ENCODE results near the gene CMBL.

CMBL gene

DNA sequence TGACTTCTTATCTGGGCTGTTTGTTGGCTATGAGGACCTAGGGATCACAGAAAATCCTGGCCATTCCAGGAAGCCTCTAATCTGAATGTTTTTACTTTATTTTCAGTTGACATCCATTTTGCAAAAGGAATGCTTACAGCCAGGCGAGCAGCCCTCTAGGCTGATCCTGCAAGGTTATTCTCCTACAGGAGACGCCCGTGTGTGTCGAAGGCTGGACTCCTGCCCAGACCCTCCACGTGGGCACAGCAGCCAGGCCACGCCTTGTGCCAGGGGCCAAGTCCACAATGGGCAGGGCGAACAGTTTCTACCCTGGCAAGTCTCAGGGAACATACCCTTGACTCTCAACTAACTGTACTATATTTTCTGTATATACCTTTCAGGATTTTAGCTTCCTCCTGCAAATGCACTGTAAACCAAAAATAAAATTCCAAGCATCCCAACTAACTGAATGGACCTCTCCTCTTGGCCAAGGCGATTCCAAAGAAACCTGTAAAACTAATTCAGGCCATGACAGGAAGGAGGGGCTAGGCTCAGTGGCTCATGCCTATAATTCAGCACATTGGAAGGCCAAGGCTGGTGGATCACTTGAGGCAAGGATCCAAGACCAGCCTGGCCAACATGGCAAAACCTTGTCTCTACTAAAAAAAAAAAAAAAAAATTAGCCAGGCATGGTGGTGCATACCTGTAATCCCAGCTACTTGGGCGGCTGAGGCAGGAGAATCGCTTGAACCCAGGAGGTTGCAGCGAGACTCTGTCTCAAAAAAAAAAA lies 5.7 kb downstream of the CMBL start:
- DNase-seq: no peak
- H3K4me2 ChIP-seq (ENCODE audit: low read length): no peak overlapping the region
- H4K8ac ChIP-seq (ENCODE audit: low read depth, low read length): no peak overlapping the region
- no peaks in the 10 kb centered on the region for H3K79me2 ChIP-seq (ENCODE audit: control insufficient read depth, insufficient read depth, low read length)
- WGBS (ENCODE audit: extremely low coverage, insufficient coverage, low lambda C conversion rate): no CpG with 5 or more reads among the region's 11 CpGs
- no peak overlapping the region for H3K4ac ChIP-seq (ENCODE audit: low read depth, low read length)
- no peak overlapping the region for H3K27ac ChIP-seq (ENCODE audit: low read depth, low read length)
- H3K56ac ChIP-seq (ENCODE audit: low read length): no peak overlapping the region
- no peak overlapping the region for H2BK15ac ChIP-seq (replicated peaks; ENCODE audit: low read depth)
- no peak overlapping the region for H3K4me3 ChIP-seq (ENCODE audit: low read length)
- no peak overlapping the region for H3K18ac ChIP-seq (ENCODE audit: low read length)
- H3K79me1 ChIP-seq (ENCODE audit: low read length): no peaks in the 10 kb centered on the region
- no peak overlapping the region for H3K9ac ChIP-seq (ENCODE audit: low read length)
- H3K4me1 ChIP-seq (ENCODE audit: control insufficient read depth, low read depth, low read length): peaks cover 2% of the 10 kb centered on the region
- no peak overlapping the region for H4K5ac ChIP-seq (ENCODE audit: low read length)
- no peak overlapping the region for H2AK5ac ChIP-seq (ENCODE audit: low read length)
- no peaks in the 10 kb centered on the region for H3K36me3 ChIP-seq (ENCODE audit: control insufficient read depth, insufficient read depth, low read length)
- no peak overlapping the region for H2BK5ac ChIP-seq (ENCODE audit: low read length)
- no peak overlapping the region for H3K23ac ChIP-seq (ENCODE audit: low read length)
- no peaks in the 10 kb centered on the region for H3K27me3 ChIP-seq (ENCODE audit: insufficient read depth, low read length, poor library complexity)
- no peak overlapping the region for H2BK120ac ChIP-seq (ENCODE audit: low read depth, low read length)

DNA sequence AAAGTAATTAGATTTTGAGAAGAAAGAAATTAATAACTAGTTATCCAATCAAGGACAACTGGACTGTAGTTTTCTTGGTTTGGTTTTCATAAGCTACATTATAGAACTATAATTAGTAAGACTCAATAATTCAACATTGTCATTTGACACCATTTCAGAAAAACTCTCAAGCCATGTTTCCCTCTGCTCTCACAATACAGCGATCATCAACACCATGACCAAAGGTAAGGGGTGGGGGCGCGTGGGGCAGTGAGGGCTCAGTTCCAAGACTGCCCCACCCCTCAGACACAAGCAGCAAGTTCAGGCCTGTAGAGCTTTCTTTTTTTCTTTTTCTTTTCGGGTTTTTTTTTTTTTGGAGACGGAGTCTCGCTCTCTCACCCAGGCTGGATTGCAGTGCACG lies 6.4 kb downstream of the CMBL start:
- Histone ChIP-seq H3K4me1 (ENCODE audit: control insufficient read depth, low read depth, low read length) (no peaks in the 10 kb centered on the region), H4K8ac (ENCODE audit: low read depth, low read length) (no peak overlapping the region), H3K79me2 (ENCODE audit: control insufficient read depth, insufficient read depth, low read length) (no peaks in the 10 kb centered on the region), H3K4me2 (ENCODE audit: low read length) (no peak overlapping the region), H2BK120ac (ENCODE audit: low read depth, low read length) (no peak overlapping the region), H3K23ac (ENCODE audit: low read length) (no peak overlapping the region), H3K4ac (ENCODE audit: low read depth, low read length) (no peak overlapping the region), H2BK5ac (ENCODE audit: low read length) (no peak overlapping the region), H3K56ac (ENCODE audit: low read length) (no peak overlapping the region), H3K4me3 (ENCODE audit: low read length) (no peak overlapping the region), H3K9ac (ENCODE audit: low read length) (no peak overlapping the region), H2AK5ac (ENCODE audit: low read length) (no peak overlapping the region), H3K27me3 (ENCODE audit: insufficient read depth, low read length, poor library complexity) (no peaks in the 10 kb centered on the region), H3K27ac (ENCODE audit: low read depth, low read length) (no peak overlapping the region), H3K79me1 (ENCODE audit: low read length) (no peaks in the 10 kb centered on the region), H2BK15ac (replicated peaks; ENCODE audit: low read depth) (no peak overlapping the region), H4K5ac (ENCODE audit: low read length) (no peak overlapping the region), H3K18ac (ENCODE audit: low read length) (no peak overlapping the region), H3K36me3 (ENCODE audit: control insufficient read depth, insufficient read depth, low read length) (no peaks in the 10 kb centered on the region)
- DNase-seq: no peak
- no CpG with 5 or more reads among the region's 7 CpGs for WGBS (ENCODE audit: extremely low coverage, insufficient coverage, low lambda C conversion rate)

DNA sequence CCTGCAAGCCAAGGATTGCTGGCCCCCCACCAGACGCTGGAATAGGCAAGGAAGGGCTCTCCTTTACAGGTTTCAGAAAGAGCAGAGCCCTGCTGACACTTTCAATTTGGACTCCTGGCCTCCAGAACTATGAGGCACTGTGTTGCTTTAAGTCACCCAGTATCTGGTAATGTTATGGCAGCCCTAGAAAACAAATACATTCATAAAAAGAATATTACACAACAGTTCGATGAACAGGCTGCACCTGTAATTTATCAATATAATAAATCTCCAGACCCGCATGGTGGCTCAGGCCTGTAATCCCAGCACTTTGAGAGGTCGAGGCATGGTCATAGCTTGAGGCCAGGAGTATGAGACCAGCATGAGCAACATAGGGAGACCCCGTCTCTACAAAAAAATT lies 7.5 kb downstream of the CMBL start:
- Histone ChIP-seq H3K27me3 (ENCODE audit: insufficient read depth, low read length, poor library complexity) (no peaks in the 10 kb centered on the region), H3K56ac (ENCODE audit: low read length) (no peak overlapping the region), H3K9ac (ENCODE audit: low read length) (no peak overlapping the region), H3K18ac (ENCODE audit: low read length) (no peak overlapping the region), H3K27ac (ENCODE audit: low read depth, low read length) (no peak overlapping the region), H2AK5ac (ENCODE audit: low read length) (no peak overlapping the region), H4K8ac (ENCODE audit: low read depth, low read length) (no peak overlapping the region), H3K23ac (ENCODE audit: low read length) (no peak overlapping the region), H2BK5ac (ENCODE audit: low read length) (no peak overlapping the region), H3K4me1 (ENCODE audit: control insufficient read depth, low read depth, low read length) (no peaks in the 10 kb centered on the region), H4K5ac (ENCODE audit: low read length) (no peak overlapping the region), H3K4ac (ENCODE audit: low read depth, low read length) (no peak overlapping the region), H3K79me1 (ENCODE audit: low read length) (no peaks in the 10 kb centered on the region), H3K79me2 (ENCODE audit: control insufficient read depth, insufficient read depth, low read length) (no peaks in the 10 kb centered on the region), H2BK15ac (replicated peaks; ENCODE audit: low read depth) (no peak overlapping the region), H3K4me2 (ENCODE audit: low read length) (no peak overlapping the region), H2BK120ac (ENCODE audit: low read depth, low read length) (no peak overlapping the region), H3K4me3 (ENCODE audit: low read length) (no peak overlapping the region), H3K36me3 (ENCODE audit: control insufficient read depth, insufficient read depth, low read length) (no peaks in the 10 kb centered on the region)
- no peak for DNase-seq
- WGBS (ENCODE audit: extremely low coverage, insufficient coverage, low lambda C conversion rate): no CpG with 5 or more reads among the region's 5 CpGs

DNA sequence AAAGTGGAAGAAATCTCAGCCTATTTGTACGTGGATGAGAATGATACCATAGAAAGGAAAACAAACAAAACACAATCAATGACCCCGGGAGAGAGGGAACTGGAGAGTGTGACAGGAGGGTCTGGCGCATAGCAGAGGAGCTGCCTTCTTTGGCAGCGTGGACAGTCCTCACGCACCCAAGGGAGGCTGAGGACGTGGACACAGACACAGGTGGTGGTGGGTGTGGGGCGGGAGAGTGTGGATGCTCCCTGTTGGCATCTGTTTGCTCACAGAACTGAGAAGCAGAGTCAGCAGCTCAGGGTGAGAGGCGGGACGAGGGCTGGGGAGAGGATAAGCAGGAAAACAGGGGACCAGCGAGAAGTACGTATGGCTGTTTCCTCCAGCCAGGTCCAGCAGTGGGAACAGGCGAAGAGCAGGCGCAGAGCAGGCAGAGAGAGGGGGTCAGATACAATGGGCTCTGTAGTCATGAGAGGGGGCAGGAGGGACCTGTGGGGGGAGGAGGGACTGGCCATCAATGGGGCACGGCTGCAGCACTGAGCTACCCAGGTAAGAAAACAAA lies 10.0 kb downstream of the CMBL start:
- Histone ChIP-seq H3K18ac (ENCODE audit: low read length) (no peak overlapping the region), H2AK5ac (ENCODE audit: low read length) (no peak overlapping the region), H3K79me1 (ENCODE audit: low read length) (no peaks in the 10 kb centered on the region), H3K79me2 (ENCODE audit: control insufficient read depth, insufficient read depth, low read length) (no peaks in the 10 kb centered on the region), H2BK15ac (replicated peaks; ENCODE audit: low read depth) (no peak overlapping the region), H3K23ac (ENCODE audit: low read length) (peak overlapping the region; percentile 37), H2BK120ac (ENCODE audit: low read depth, low read length) (no peak overlapping the region), H3K36me3 (ENCODE audit: control insufficient read depth, insufficient read depth, low read length) (no peaks in the 10 kb centered on the region), H3K27ac (ENCODE audit: low read depth, low read length) (no peak overlapping the region), H3K4me2 (ENCODE audit: low read length) (no peak overlapping the region), H3K27me3 (ENCODE audit: insufficient read depth, low read length, poor library complexity) (no peaks in the 10 kb centered on the region), H4K8ac (ENCODE audit: low read depth, low read length) (no peak overlapping the region), H3K9ac (ENCODE audit: low read length) (no peak overlapping the region), H3K4ac (ENCODE audit: low read depth, low read length) (no peak overlapping the region), H2BK5ac (ENCODE audit: low read length) (no peak overlapping the region), H3K4me1 (ENCODE audit: control insufficient read depth, low read depth, low read length) (no peaks in the 10 kb centered on the region), H3K56ac (ENCODE audit: low read length) (no peak overlapping the region), H3K4me3 (ENCODE audit: low read length) (no peak overlapping the region), H4K5ac (ENCODE audit: low read length) (no peak overlapping the region)
- DNase-seq: no peak
- no CpG with 5 or more reads among the region's 14 CpGs for WGBS (ENCODE audit: extremely low coverage, insufficient coverage, low lambda C conversion rate)

DNA sequence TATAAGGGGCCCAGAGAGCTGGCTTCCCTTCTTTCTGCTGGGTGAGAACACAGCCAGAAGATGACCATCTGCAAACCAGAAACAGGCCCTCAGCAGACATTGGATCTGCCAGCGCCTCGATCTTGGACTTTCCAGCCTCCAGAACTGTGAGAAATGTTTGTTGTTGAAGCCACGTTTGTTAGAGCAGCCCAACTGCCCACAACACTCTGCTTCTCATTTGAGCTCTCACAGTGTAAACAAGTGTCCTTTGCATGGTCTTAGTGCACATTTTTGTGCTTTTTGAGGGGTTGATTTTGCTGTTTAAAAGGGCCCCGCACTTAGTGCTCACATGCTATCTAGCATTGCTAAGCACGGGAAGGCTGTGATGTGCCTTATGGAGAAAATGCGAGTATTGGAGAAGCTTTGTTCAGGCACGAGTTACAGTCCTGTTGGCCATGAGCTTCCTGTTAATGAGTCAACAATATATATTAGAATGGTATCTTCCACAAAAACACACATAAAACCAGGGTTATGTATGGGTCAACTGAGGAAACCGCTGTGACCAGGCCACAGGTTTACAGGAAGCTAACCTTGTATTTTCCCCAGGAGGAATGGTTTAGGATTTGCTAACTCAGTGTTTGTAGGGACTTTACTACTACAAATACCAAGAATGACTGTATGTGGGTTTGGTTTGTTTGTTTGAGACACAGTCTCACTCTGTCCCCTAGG lies 11.9 kb downstream of the CMBL start:
- Histone ChIP-seq H2BK120ac (ENCODE audit: low read depth, low read length) (no peak overlapping the region), H2AK5ac (ENCODE audit: low read length) (no peak overlapping the region), H2BK15ac (replicated peaks; ENCODE audit: low read depth) (no peak overlapping the region), H2BK5ac (ENCODE audit: low read length) (no peak overlapping the region), H3K4me2 (ENCODE audit: low read length) (no peak overlapping the region), H3K9ac (ENCODE audit: low read length) (no peak overlapping the region), H3K4ac (ENCODE audit: low read depth, low read length) (no peak overlapping the region), H3K4me3 (ENCODE audit: low read length) (no peak overlapping the region), H3K79me2 (ENCODE audit: control insufficient read depth, insufficient read depth, low read length) (no peaks in the 10 kb centered on the region), H3K36me3 (ENCODE audit: control insufficient read depth, insufficient read depth, low read length) (no peaks in the 10 kb centered on the region), H4K5ac (ENCODE audit: low read length) (no peak overlapping the region), H3K79me1 (ENCODE audit: low read length) (no peaks in the 10 kb centered on the region), H3K27me3 (ENCODE audit: insufficient read depth, low read length, poor library complexity) (no peaks in the 10 kb centered on the region), H4K8ac (ENCODE audit: low read depth, low read length) (no peak overlapping the region), H3K4me1 (ENCODE audit: control insufficient read depth, low read depth, low read length) (no peaks in the 10 kb centered on the region), H3K23ac (ENCODE audit: low read length) (no peak overlapping the region), H3K18ac (ENCODE audit: low read length) (no peak overlapping the region), H3K56ac (ENCODE audit: low read length) (no peak overlapping the region), H3K27ac (ENCODE audit: low read depth, low read length) (no peak overlapping the region)
- no peak for DNase-seq
- WGBS (ENCODE audit: extremely low coverage, insufficient coverage, low lambda C conversion rate): no CpG with 5 or more reads among the region's 8 CpGs
